K562 (cell line): Measurements from ENCODE around the gene PPFIA3. TPM values are rescaled to one million over a fixed set of nuclear protein-coding genes. Genes with fewer than 3 reads are reported as not detected.

Source experiments
- CCNT2 ChIP-seq: IDR thresholded peaks from 2 replicates; pipeline ENCODE4 v1.6.1; 2011; ENCODE audit warnings: borderline replicate concordance, low read depth, mild to moderate bottlenecking, moderate library complexity, mixed read lengths, low read length; ENCODE audit not compliant: insufficient read length; ENCODE audit errors: extremely low read depth
- ELF1 ChIP-seq: fragments of 200-800 bp; sonication (Bioruptor generic); IDR thresholded peaks from 2 replicates; pipeline ENCODE4 v1.6.1; 2016; ENCODE audit warnings: missing genetic modification characterization, missing compliant biosample characterization
- FOSL1 ChIP-seq: fragments of 200-800 bp; sonication (Bioruptor generic); conservative IDR thresholded peaks from 2 replicates; pipeline ENCODE4 v1.6.1; 2016; ENCODE audit warnings: missing genetic modification characterization, missing compliant biosample characterization
- GATAD2B ChIP-seq: fragments of 450-650 bp; IDR thresholded peaks from 2 replicates; pipeline ENCODE4 v1.6.1; 2017; ENCODE audit warnings: mild to moderate bottlenecking, borderline replicate concordance
- HDGF ChIP-seq: fragments of 450-650 bp; IDR thresholded peaks from 2 replicates; pipeline ENCODE4 v1.6.1; 2016
- KDM4B ChIP-seq, 2 experiments: fragments of 450-650 bp in 1 of 2; sonication (generic) in 1 of 2; IDR thresholded peaks; 2 replicates each; pipeline ENCODE4 v1.6.1; 2016 to 2017; ENCODE audit warnings: borderline replicate concordance in 2 of 2, antibody characterized with exemption in 1 of 2, low read depth in 1 of 2, mild to moderate bottlenecking in 1 of 2
- KLF10 ChIP-seq: fragments of 250-450 bp; sonication (Bioruptor Pico); IDR thresholded peaks from 2 replicates; pipeline ENCODE4 v1.6.1; 2021; ENCODE audit warnings: matching md5 sums
- LEF1 ChIP-seq: fragments of 450-650 bp; IDR thresholded peaks from 2 replicates; pipeline ENCODE4 v1.6.1; 2016; ENCODE audit warnings: mild to moderate bottlenecking
- RBM34 ChIP-seq: fragments of 200-400 bp; formaldehyde crosslinking; IDR thresholded peaks from 2 replicates; pipeline ENCODE4 v1.6.1; 2018; ENCODE audit warnings: low read length, borderline replicate concordance; ENCODE audit not compliant: insufficient read depth
- RCOR1 ChIP-seq, 2 experiments: IDR thresholded peaks; 2 replicates each; pipeline ENCODE4 v1.6.1; 2012; ENCODE audit warnings: low read depth in 2 of 2, low read length in 2 of 2, borderline replicate concordance in 1 of 2, improper control_type of control experiment in 1 of 2
- SAP30 ChIP-seq: fragments of 200-600 bp; sonication (generic); IDR thresholded peaks from 2 replicates; pipeline ENCODE4 v1.6.1; 2012; ENCODE audit warnings: borderline replicate concordance, low read depth, mild to moderate bottlenecking, moderate library complexity, low read length, control low read depth, inconsistent platforms; ENCODE audit not compliant: insufficient read depth, poor library complexity, severe bottlenecking
- SREBF2 ChIP-seq: sonication (generic); formaldehyde crosslinking; IDR thresholded peaks from 2 replicates; pipeline ENCODE4 v1.4.0; 2020; ENCODE audit warnings: mild to moderate bottlenecking, missing genetic modification reagents
- ZNF197 ChIP-seq: fragments of 200-800 bp; sonication (Bioruptor generic); IDR thresholded peaks from 2 replicates; pipeline ENCODE4 v1.6.1; 2016; ENCODE audit warnings: low read depth, missing genetic modification characterization, missing compliant biosample characterization
- polyA plus RNA-seq, 8 experiments: library from polyadenylated mRNA; depleted of rRNA in 4 of 8; stranded (reverse) in 5 of 8; unstranded in 3 of 8; fragments of >200 nt; fragmentation: Nextera tagmentation in 2 of 8; fragmentation: Illumina TruSeq in 1 of 8; extraction: Ambion mirVana in 2 of 8; extraction: Trizol in 1 of 8; gene quantifications; 2 replicates each; pipeline versions ENCODE4 v1.2.1 to v1.2.3, GENCODE V29; 2011 to 2014; ENCODE audit warnings: inconsistent platforms in 1 of 8, missing spikeins in 1 of 8
- total RNA-seq, 7 experiments: library from RNA; depleted of rRNA in 6 of 7; stranded (reverse); fragments of >200 nt in 6 of 7; fragmentation: Illumina TruSeq in 2 of 7; extraction: Trizol in 2 of 7; gene quantifications; 2 replicates each; pipeline versions ENCODE4 v1.2.1 to v1.2.3, GENCODE V29; 2011 to 2021; ENCODE audit warnings: low replicate concordance in 1 of 7
- TF ChIP-seq, protein P1 (sequence below): fragments of 450-650 bp; IDR thresholded peaks from 2 replicates; pipeline ENCODE4 v1.6.1; 2016; ENCODE audit warnings: low read depth
- TF ChIP-seq, protein P2 (sequence below): sonication (generic); formaldehyde crosslinking; IDR thresholded peaks from 2 replicates; pipeline ENCODE4 v1.8.1; 2022; ENCODE audit warnings: missing genetic modification reagents
- TF ChIP-seq, protein P3 (sequence below): fragments of 450-650 bp; formaldehyde crosslinking; conservative IDR thresholded peaks from 2 replicates; pipeline ENCODE4 v1.4.0; 2022; ENCODE audit warnings: mild to moderate bottlenecking, missing genetic modification characterization

Gene PPFIA3
- total and polyA plus RNA-seq, 9 of the 15 experiments (the other 6 are each of a cell fraction or from before 2014, with no cell fraction given): 0.10 to 53.0 (median 17.6) TPM

DNA sequence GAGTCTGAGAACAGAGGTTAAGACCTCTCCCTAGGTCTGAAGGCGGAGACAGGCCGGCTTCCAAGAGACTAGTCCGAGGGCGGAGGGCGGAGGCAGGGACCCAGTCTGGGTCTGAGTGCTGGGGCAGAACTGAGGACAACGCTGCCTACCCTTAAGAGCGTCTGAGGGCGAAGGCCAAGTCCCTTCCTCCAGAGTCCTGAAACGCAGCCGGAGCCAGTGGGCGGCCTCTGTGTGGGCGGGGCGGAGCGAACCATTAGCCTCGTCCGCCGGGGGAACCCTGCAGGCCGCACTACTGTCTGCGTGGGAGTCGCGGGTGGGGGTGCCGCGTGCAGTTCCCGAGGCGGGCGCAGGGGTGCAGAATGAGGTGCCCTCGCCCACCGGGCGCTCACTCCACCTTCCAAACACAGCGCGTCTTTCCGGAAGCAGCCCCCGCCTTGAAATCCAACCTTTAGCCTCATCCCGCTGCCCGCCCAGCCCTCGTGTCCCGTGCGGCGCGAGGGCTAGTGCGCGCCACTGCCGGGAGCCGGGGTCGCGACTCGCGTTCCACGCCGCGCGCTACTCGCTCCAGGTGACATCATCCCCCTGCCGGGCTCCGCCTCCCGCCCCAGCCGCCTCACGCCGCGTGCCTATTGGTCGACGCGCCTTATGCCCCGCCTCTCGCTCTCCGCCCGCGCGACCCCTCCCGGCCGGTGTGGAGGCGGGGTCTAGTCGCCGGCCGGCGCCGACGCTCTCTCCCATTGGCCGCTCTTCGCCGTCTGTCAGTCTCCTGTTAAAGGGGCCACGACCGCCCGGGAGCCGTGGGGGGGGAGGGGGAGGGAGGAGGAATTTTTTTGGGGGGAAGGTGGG lies 556 bp upstream of the PPFIA3 start, which contains the start of gene C19orf73 (continued):
- TF ChIP-seq, protein P1, sequence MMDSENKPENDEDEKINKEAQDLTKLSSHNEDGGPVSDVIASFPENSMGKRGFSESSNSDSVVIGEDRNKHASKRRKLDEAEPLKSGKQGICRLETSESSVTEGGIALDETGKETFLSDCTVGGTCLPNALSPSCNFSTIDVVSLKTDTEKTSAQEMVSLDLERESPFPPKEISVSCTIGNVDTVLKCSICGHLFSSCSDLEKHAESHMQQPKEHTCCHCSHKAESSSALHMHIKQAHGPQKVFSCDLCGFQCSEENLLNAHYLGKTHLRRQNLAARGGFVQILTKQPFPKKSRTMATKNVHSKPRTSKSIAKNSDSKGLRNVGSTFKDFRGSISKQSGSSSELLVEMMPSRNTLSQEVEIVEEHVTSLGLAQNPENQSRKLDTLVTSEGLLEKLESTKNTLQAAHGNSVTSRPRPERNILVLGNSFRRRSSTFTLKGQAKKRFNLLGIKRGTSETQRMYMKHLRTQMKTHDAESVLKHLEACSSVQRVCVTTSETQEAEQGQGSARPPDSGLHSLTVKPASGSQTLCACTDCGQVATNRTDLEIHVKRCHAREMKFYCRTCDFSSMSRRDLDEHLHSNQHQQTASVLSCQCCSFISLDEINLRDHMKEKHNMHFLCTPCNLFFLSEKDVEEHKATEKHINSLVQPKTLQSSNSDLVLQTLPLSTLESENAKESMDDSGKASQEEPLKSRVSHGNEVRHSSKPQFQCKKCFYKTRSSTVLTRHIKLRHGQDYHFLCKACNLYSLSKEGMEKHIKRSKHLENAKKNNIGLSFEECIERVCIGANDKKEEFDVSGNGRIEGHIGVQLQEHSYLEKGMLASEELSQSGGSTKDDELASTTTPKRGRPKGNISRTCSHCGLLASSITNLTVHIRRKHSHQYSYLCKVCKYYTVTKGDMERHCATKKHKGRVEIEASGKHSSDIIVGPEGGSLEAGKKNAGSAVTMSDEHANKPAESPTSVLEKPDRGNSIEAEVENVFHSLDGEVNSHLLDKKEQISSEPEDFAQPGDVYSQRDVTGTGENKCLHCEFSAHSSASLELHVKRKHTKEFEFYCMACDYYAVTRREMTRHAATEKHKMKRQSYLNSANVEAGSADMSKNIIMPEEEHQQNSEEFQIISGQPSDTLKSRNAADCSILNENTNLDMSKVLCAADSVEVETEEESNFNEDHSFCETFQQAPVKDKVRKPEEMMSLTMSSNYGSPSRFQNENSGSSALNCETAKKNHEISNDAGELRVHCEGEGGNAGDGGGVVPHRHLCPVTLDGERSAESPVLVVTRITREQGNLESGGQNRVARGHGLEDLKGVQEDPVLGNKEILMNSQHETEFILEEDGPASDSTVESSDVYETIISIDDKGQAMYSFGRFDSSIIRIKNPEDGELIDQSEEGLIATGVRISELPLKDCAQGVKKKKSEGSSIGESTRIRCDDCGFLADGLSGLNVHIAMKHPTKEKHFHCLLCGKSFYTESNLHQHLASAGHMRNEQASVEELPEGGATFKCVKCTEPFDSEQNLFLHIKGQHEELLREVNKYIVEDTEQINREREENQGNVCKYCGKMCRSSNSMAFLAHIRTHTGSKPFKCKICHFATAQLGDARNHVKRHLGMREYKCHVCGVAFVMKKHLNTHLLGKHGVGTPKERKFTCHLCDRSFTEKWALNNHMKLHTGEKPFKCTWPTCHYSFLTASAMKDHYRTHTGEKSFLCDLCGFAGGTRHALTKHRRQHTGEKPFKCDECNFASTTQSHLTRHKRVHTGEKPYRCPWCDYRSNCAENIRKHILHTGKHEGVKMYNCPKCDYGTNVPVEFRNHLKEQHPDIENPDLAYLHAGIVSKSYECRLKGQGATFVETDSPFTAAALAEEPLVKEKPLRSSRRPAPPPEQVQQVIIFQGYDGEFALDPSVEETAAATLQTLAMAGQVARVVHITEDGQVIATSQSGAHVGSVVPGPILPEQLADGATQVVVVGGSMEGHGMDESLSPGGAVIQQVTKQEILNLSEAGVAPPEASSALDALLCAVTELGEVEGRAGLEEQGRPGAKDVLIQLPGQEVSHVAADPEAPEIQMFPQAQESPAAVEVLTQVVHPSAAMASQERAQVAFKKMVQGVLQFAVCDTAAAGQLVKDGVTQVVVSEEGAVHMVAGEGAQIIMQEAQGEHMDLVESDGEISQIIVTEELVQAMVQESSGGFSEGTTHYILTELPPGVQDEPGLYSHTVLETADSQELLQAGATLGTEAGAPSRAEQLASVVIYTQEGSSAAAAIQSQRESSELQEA: no peak
- no peak for TF ChIP-seq KLF10
- TF ChIP-seq FOSL1 (tag): peak; percentile 49
- no peak for TF ChIP-seq ZNF197 (CRISPR knock-in tag)
- TF ChIP-seq KDM4B (IDR thresholded peaks at IDR 0.05; ENCODE audit: borderline replicate concordance in 2 of 2, low read depth in 1 of 2): no peak
- peak in 1 of 2 experiments; percentile 33; a peak in 3 of 4 replicates for TF ChIP-seq RCOR1 (IDR thresholded peaks at IDR 0.05; ENCODE audit: borderline replicate concordance in 1 of 2, low read depth in 2 of 2, low read length in 2 of 2)
- TF ChIP-seq CCNT2: peak; percentile 77
- no peak for TF ChIP-seq HDGF
- TF ChIP-seq GATAD2B: peak; percentile 87; the same call in 1 of the 2 replicates
- TF ChIP-seq RBM34: 0 out of 2 replicates have a peak, but pooled peaks have one; percentile 49
- TF ChIP-seq LEF1: no peak
- TF ChIP-seq, protein P2, sequence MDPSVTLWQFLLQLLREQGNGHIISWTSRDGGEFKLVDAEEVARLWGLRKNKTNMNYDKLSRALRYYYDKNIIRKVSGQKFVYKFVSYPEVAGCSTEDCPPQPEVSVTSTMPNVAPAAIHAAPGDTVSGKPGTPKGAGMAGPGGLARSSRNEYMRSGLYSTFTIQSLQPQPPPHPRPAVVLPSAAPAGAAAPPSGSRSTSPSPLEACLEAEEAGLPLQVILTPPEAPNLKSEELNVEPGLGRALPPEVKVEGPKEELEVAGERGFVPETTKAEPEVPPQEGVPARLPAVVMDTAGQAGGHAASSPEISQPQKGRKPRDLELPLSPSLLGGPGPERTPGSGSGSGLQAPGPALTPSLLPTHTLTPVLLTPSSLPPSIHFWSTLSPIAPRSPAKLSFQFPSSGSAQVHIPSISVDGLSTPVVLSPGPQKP: no peak
- TF ChIP-seq, protein P3, sequence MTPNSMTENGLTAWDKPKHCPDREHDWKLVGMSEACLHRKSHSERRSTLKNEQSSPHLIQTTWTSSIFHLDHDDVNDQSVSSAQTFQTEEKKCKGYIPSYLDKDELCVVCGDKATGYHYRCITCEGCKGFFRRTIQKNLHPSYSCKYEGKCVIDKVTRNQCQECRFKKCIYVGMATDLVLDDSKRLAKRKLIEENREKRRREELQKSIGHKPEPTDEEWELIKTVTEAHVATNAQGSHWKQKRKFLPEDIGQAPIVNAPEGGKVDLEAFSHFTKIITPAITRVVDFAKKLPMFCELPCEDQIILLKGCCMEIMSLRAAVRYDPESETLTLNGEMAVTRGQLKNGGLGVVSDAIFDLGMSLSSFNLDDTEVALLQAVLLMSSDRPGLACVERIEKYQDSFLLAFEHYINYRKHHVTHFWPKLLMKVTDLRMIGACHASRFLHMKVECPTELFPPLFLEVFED (CRISPR knock-in tag): no peak
- no peak for TF ChIP-seq SREBF2 (CRISPR knock-in tag)
- peak; percentile 22 for TF ChIP-seq SAP30
- TF ChIP-seq ELF1: peak; percentile 79
